Gastrocnemius medialis (tissue), 4 donors: ENCODE data around the gene TXNDC11. TPM values are rescaled to one million over a fixed set of nuclear protein-coding genes. Genes with fewer than 3 reads are reported as not detected.

ENCODE experiments used
- ATAC-seq, 2 donors: fragments of 150-250 bp; one replicate each; pipeline ENCODE4 v1.9.1; 2016
- DNase-seq, 2 donors: peaks; one replicate each; pipeline ENCODE4 v3.0.0-alpha.2; 2019
- H3K27ac ChIP-seq, 4 donors: fragments of 200-600 bp; sonication (generic); 1 replicate in 1 of 4; 2 replicates in 3 of 4; pipeline ENCODE4 v1.5.1; 2016 to 2018; ENCODE audit warnings: mild to moderate bottlenecking in 2 of 4, moderate library complexity in 1 of 4
- H3K27me3 ChIP-seq, 3 donors: fragments of 200-600 bp; sonication (generic) in 2 of 3; 1 replicate in 1 of 3; 2 replicates in 2 of 3; pipeline versions ENCODE4 v1.5.1 to v1.6.0; 2016 to 2019; ENCODE audit warnings: mild to moderate bottlenecking in 1 of 3, moderate library complexity in 1 of 3
- H3K36me3 ChIP-seq, 2 donors: fragments of 200-600 bp; sonication (generic) in 1 of 2; one replicate each; pipeline ENCODE4 v1.5.1; 2017 to 2018
- H3K4me1 ChIP-seq, 2 donors: fragments of 200-600 bp; sonication (generic) in 1 of 2; one replicate each; pipeline ENCODE4 v1.5.1; 2016 to 2017; ENCODE audit warnings: mild to moderate bottlenecking in 2 of 2
- H3K4me3 ChIP-seq, 4 donors: fragments of 200-600 bp; sonication (generic) in 3 of 4; 1 replicate in 1 of 4; 2 replicates in 3 of 4; pipeline ENCODE4 v1.5.1; 2016 to 2019; ENCODE audit warnings: mild to moderate bottlenecking in 2 of 4
- H3K9me3 ChIP-seq, 3 donors: fragments of 200-600 bp; sonication (generic) in 2 of 3; 1 replicate in 1 of 3; 2 replicates in 2 of 3; pipeline ENCODE4 v1.5.1; 2016 to 2019
- POLR2A ChIP-seq, 2 donors: fragments of 450-650 bp; IDR thresholded peaks; one replicate each; pipeline ENCODE4 v1.6.1; 2017; ENCODE audit warnings: antibody characterized with exemption in 2 of 2, mild to moderate bottlenecking in 2 of 2, moderate library complexity in 2 of 2
- in situ Hi-C, 4 donors: fragments of 200-750 bp; cut with MboI; loops; one replicate each; pipeline versions ENCODE4 v1.15.0 to v1.8.0; 2017; ENCODE audit warnings: low sequenced_read_pairs in 4 of 4
- intact Hi-C: fragments of 100-400 bp; cut with DNase I; formaldehyde crosslinking; loops from one replicate; pipeline ENCODE4 v1.15.1; 2023; ENCODE audit warnings: low total_unique reads
- total RNA-seq, 4 donors: library from RNA; depleted of rRNA; stranded (reverse); fragments of >200 nt; gene quantifications; one replicate each; pipeline versions ENCODE4 v1.1.0 to v1.2.3, GENCODE V29; 2016
- TF ChIP-seq, protein P1 (sequence below), 5 experiments: fragments of 450-650 bp in 3 of 5; fragments of 200-600 bp in 2 of 5; sonication (generic) in 2 of 5; IDR thresholded peaks in 4 of 5; conservative IDR thresholded peaks in 1 of 5; 1 replicate in 4 of 5; 2 replicates in 1 of 5; pipeline ENCODE4 v1.5.1; 2016 to 2019; ENCODE audit warnings: antibody characterized with exemption in 5 of 5, mild to moderate bottlenecking in 3 of 5, moderate library complexity in 3 of 5

The TXNDC11 gene
- total RNA-seq, 4 donors from 2014 or later = 35.2 to 64.5 (median 51.2) TPM

DNA sequence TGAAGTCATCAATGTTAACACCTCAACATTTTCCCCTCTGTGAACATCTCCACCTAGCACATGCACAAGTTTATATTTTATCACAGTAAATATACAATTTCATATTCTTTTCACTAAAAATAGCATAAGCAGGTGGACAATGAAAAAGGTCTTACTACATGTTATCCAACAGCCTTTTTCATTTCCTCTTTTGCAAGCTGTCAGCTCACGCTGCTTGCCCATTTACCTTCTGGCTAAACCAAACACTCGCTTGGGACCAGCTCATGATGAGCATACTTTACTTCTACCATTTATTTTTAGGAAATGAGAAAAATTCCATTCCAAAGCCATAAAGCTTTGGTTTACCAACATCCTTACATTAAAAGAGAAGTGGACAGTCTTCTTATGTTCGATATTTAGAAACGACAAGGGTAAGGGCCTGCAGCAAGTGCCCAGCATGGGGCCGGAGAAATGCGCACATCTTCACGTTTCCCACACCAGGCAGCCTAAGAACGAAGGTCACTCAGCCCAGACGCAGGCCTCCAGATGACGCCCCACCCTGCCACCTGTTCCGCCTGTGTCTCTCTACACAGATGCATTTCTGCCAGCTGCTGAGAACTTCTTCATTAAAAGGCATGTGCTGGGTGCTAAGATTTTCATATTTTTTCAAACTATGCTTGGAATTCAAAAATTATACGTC, 60.5 kb downstream of the TXNDC11 start:
- peak; percentile 55 to 59 for ATAC-seq
- in situ Hi-C loops (no loop called here), intact Hi-C loops (loop anchor here (2.0 kb wide), 1 partner anchor 23 kb away; no protein-coding TSS in a partner anchor)
- H3K27ac ChIP-seq = peak overlapping the region; percentile 91 to 99 (median 97)
- no peak overlapping the region for H3K4me3 ChIP-seq
- H3K4me1 ChIP-seq = peaks cover 68 to 77% of the 10 kb centered on the region in 2 donors
- DNase-seq = peak; percentile 61 to 88
- H3K27me3 ChIP-seq = no peaks in the 10 kb centered on the region
- peak; percentile 46 to 50 for TF ChIP-seq POLR2A (IDR thresholded peaks at IDR 0.05)
- TF ChIP-seq, protein P1, sequence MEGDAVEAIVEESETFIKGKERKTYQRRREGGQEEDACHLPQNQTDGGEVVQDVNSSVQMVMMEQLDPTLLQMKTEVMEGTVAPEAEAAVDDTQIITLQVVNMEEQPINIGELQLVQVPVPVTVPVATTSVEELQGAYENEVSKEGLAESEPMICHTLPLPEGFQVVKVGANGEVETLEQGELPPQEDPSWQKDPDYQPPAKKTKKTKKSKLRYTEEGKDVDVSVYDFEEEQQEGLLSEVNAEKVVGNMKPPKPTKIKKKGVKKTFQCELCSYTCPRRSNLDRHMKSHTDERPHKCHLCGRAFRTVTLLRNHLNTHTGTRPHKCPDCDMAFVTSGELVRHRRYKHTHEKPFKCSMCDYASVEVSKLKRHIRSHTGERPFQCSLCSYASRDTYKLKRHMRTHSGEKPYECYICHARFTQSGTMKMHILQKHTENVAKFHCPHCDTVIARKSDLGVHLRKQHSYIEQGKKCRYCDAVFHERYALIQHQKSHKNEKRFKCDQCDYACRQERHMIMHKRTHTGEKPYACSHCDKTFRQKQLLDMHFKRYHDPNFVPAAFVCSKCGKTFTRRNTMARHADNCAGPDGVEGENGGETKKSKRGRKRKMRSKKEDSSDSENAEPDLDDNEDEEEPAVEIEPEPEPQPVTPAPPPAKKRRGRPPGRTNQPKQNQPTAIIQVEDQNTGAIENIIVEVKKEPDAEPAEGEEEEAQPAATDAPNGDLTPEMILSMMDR (IDR thresholded peaks at IDR 0.05 in 4 of 5, conservative IDR thresholded peaks at IDR 0.05 in 1 of 5) = no peak
- peaks cover 0 to 46% of the 10 kb centered on the region in 2 donors for H3K36me3 ChIP-seq
- no peaks in the 10 kb centered on the region for H3K9me3 ChIP-seq

DNA sequence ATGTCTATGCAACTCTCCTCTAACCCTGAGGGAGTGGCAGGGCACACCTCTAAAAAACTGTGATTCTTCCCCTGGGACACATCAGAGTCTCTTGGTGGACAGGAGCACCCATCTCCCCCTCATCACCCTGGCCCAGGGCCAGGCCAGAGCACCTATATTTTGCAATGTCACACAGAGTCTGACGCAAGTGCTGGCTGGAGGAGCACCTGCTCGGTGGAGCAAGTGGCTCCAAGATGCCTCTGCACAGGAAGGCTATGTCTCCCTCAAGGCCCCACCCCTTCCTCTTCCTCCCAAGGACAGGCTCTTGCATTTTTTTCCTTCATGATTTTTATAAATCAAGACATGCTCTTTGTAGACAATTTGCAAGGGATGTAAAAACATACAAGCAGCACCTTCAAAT, 61.1 kb downstream of the TXNDC11 start:
- ATAC-seq = peak; percentile 47 to 59
- peaks cover 0 to 46% of the 10 kb centered on the region in 2 donors for H3K36me3 ChIP-seq

DNA sequence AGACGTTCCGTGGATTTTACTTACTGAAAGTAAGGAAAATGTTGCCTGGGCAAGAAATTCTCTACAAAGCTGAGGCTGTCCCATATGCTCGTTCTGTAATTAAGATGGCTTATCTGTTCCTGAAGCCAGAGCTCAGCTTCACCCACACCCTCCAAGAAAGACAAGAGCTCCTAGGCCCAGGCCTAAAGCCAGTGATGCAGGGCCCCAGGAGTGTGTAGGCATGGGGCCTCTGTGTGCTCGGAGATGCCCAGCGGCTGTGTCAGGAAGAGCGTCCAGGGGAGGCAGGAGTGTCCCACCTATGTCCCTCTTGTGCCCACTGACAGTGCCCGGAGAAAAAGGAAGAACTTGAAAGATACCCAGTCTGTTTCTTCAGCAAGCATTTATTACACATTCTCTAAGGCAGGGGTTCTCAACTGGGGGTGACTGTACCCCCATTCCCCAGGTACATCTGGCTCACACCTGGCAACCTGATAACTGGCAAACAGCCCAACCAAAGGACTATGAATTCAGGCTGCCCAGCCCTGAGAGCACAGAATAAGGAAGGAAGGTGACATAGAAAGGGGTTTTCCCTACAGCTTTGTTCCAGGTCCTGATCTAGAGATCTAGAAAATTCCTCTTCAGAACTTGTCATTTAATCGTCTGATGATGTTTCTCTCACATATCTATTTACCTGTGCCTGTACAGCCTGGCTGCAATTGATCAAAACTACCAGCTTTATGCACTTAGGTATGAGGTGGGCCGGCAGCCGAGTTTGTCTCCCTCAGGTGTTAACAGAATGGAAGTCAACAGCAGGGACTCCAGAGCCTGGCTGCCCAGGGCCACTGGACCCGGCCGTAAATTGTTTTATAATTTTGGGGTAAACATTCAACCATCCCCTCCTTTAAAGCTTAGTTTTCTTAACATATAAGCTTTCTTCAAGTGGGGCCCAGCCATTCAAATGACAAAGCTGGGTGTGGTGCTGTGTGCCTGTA, 62.4 kb downstream of the TXNDC11 start:
- no peaks in the 10 kb centered on the region for H3K9me3 ChIP-seq
- peak overlapping the region; percentile 91 to 99 (median 97) for H3K27ac ChIP-seq
- TF ChIP-seq POLR2A (IDR thresholded peaks at IDR 0.05) = no peak
- TF ChIP-seq, protein P1 (IDR thresholded peaks at IDR 0.05 in 4 of 5, conservative IDR thresholded peaks at IDR 0.05 in 1 of 5) = no peak
- peaks cover 79 to 80% of the 10 kb centered on the region in 2 donors for H3K4me1 ChIP-seq
- no peaks in the 10 kb centered on the region for H3K27me3 ChIP-seq
- intact Hi-C loops (loop anchor here (2.0 to 5.0 kb wide), 2 partner anchors 61 to 738 kb away; partner anchors contain the start of genes CLEC16A and DEXI), in situ Hi-C loops (no loop called here)
- no peak for DNase-seq
- peaks cover 0 to 43% of the 10 kb centered on the region in 2 donors for H3K36me3 ChIP-seq
- no peak overlapping the region for H3K4me3 ChIP-seq
- ATAC-seq = no peak

More for the DNA sequence above, 61.1 kb downstream of the TXNDC11 start:
- Histone ChIP-seq H3K4me3 (no peak overlapping the region), H3K27ac (peak overlapping the region; percentile 91 to 99 (median 97)), H3K27me3 (no peaks in the 10 kb centered on the region), H3K4me1 (peaks cover 69 to 77% of the 10 kb centered on the region in 2 donors), H3K9me3 (no peaks in the 10 kb centered on the region)
- intact Hi-C loops = no loop called here
- DNase-seq = peak; percentile 64 to 93
- in situ Hi-C loops = no loop called here
- TF ChIP-seq, protein P1 (IDR thresholded peaks at IDR 0.05 in 4 of 5, conservative IDR thresholded peaks at IDR 0.05 in 1 of 5) = no peak
- TF ChIP-seq POLR2A (IDR thresholded peaks at IDR 0.05) = peak in 1 of 2 donors; percentile 22

DNA sequence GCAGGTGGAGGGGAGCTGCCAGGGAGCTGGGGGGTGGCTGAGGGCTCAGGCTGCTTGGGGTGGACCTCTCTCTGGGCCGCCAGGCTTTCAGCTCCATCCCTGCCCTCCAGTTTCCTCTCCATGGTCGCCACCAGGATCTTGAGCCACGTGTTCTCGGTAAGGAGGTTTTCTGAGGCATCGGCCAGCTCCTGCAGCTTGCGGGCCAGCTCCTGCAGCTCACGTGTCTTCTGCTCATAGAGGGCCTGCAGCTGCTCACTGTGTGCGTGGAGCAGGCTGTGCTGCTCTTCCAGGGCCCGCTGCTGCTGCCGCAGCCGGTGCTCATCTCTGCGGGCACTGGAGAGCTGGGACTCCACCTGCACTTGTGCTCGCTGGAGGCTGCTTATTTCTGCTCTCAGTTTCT, 63.4 kb downstream of the TXNDC11 start:
- DNase-seq = peak; percentile 64 to 85
- Histone ChIP-seq H3K27ac (peak overlapping the region; percentile 91 to 99 (median 97)), H3K27me3 (no peaks in the 10 kb centered on the region), H3K4me1 (peaks cover 88 to 90% of the 10 kb centered on the region in 2 donors), H3K36me3 (peaks cover 0 to 33% of the 10 kb centered on the region in 2 donors), H3K9me3 (no peaks in the 10 kb centered on the region), H3K4me3 (no peak overlapping the region)
- in situ Hi-C loops (no loop called here), intact Hi-C loops (loop anchor here (2.0 to 5.0 kb wide), 2 partner anchors 62 to 737 kb away; partner anchors contain the start of genes CLEC16A and DEXI)
- peak; percentile 52 to 56 for TF ChIP-seq POLR2A (IDR thresholded peaks at IDR 0.05)
- TF ChIP-seq, protein P1 (IDR thresholded peaks at IDR 0.05 in 4 of 5, conservative IDR thresholded peaks at IDR 0.05 in 1 of 5) = no peak
- ATAC-seq = peak; percentile 2 to 6
